Keratinocyte (primary cell): ENCODE results near the gene DCUN1D2. TPM values are rescaled to one million over a fixed set of nuclear protein-coding genes. Genes with fewer than 3 reads are reported as not detected.

ENCODE experiments used
- DNase-seq: peaks from one replicate; pipeline ENCODE4 v3.0.0-alpha.2; 2011; ENCODE audit warnings: low read depth, missing footprints, low spot score
- FAIRE-seq: peaks from 2 replicates; lab custom pipeline; 2011; peaks lifted over from hg19 to GRCh38; lab: Jason Lieb, UNC
- H2AFZ ChIP-seq: 2 replicates; pipeline ENCODE4 v1.6.0; 2012; ENCODE audit warnings: low read length, control low read depth, inconsistent platforms; ENCODE audit not compliant: control insufficient read depth
- H3K27ac ChIP-seq: 2 replicates; pipeline ENCODE4 v1.5.1; 2011; ENCODE audit warnings: low read length; ENCODE audit not compliant: control insufficient read depth, insufficient read depth
- H3K27me3 ChIP-seq: 3 replicates; pipeline ENCODE4 v1.6.0; 2011; ENCODE audit warnings: low read length; ENCODE audit not compliant: control insufficient read depth, insufficient read depth; ENCODE audit errors: extremely low read depth
- H3K36me3 ChIP-seq, 2 experiments: 2 replicates in 1 of 2; 3 replicates in 1 of 2; pipeline ENCODE4 v1.5.1; 2011; ENCODE audit warnings: low read length in 2 of 2, mild to moderate bottlenecking in 1 of 2; ENCODE audit not compliant: control insufficient read depth in 2 of 2, insufficient read depth in 2 of 2; ENCODE audit errors: extremely low read depth in 1 of 2
- H3K4me1 ChIP-seq: 3 replicates; pipeline ENCODE4 v1.5.1; 2011; ENCODE audit warnings: low read length; ENCODE audit not compliant: control insufficient read depth, insufficient read depth; ENCODE audit errors: extremely low read depth
- H3K4me2 ChIP-seq: 3 replicates; pipeline ENCODE4 v1.6.0; 2011; ENCODE audit warnings: low read depth, low read length; ENCODE audit not compliant: control insufficient read depth, insufficient read depth; ENCODE audit errors: extremely low read depth
- H3K4me3 ChIP-seq, 3 experiments: fragments of 200-600 bp in 1 of 3; sonication (generic) in 1 of 3; 2 replicates in 2 of 3; 3 replicates in 1 of 3; pipeline ENCODE4 v1.5.1; 2011 to 2016; ENCODE audit warnings: low read length in 3 of 3, mild to moderate bottlenecking in 3 of 3, control low read depth in 2 of 3, inconsistent platforms in 1 of 3, low read depth in 1 of 3, mixed read lengths in 1 of 3, mixed run types in 1 of 3, moderate library complexity in 1 of 3; ENCODE audit not compliant: control insufficient read depth in 2 of 3, insufficient read depth in 2 of 3; ENCODE audit errors: extremely low read depth in 1 of 3
- H3K79me2 ChIP-seq: 2 replicates; pipeline ENCODE4 v1.6.0; 2012; ENCODE audit warnings: low read length; ENCODE audit not compliant: control insufficient read depth, insufficient read depth
- H3K9ac ChIP-seq: 3 replicates; pipeline ENCODE4 v1.6.0; 2011; ENCODE audit warnings: low read length; ENCODE audit not compliant: control insufficient read depth, insufficient read depth; ENCODE audit errors: extremely low read depth
- H3K9me1 ChIP-seq: 3 replicates; pipeline ENCODE4 v1.6.0; 2011; ENCODE audit warnings: low read length; ENCODE audit not compliant: control insufficient read depth, insufficient read depth; ENCODE audit errors: extremely low read depth
- H3K9me3 ChIP-seq: 2 replicates; pipeline ENCODE4 v1.5.1; 2012; ENCODE audit warnings: low read depth, low read length; ENCODE audit not compliant: control insufficient read depth
- H4K20me1 ChIP-seq: 3 replicates; pipeline ENCODE4 v1.6.0; 2011; ENCODE audit warnings: low read length; ENCODE audit not compliant: control insufficient read depth, insufficient read depth; ENCODE audit errors: extremely low read depth
- CTCF ChIP-seq, 3 experiments: IDR thresholded peaks in 1 of 3; conservative IDR thresholded peaks in 1 of 3; optimal IDR thresholded peaks in 1 of 3; 2 replicates in 2 of 3; 3 replicates in 1 of 3; pipeline versions ENCODE3 to v1.5.1; 2011; ENCODE audit warnings: low read length in 3 of 3, mild to moderate bottlenecking in 3 of 3, moderate library complexity in 2 of 3, control low read depth in 1 of 3, inconsistent platforms in 1 of 3; ENCODE audit not compliant: insufficient read depth in 2 of 3; ENCODE audit errors: extremely low read depth in 1 of 3
- EZH2 ChIP-seq: IDR thresholded peaks from one replicate; pipeline ENCODE4 v1.6.1; 2012; ENCODE audit warnings: inconsistent platforms, mild to moderate bottlenecking, low read length, moderate library complexity
- dilution Hi-C: fragments of 300-500 bp; cut with MboI; formaldehyde crosslinking; loops from one replicate; pipeline ENCODE4 v1.7.0; 2020; ENCODE audit warnings: low sequenced_read_pairs; ENCODE audit not compliant: extremely low pct_ligation_motif_present
- polyA plus RNA-seq, 5 experiments: library from polyadenylated mRNA; depleted of rRNA in 3 of 5; stranded (reverse) in 3 of 5; stranded (forward) in 1 of 5; unstranded in 1 of 5; fragments of >200 nt; gene quantifications; 1 replicate in 1 of 5; 2 replicates in 3 of 5; 3 replicates in 1 of 5; pipeline versions ENCODE4 v1.2.1 to v1.2.3, GENCODE V29; 2011 to 2012; ENCODE audit warnings: missing spikeins in 2 of 5, low read depth in 1 of 5, low replicate concordance in 1 of 5

DCUN1D2 gene
- polyA plus RNA-seq, 1 donor (not counting 4 experiments of a cell fraction or from before 2014, with no cell fraction given), result 9.1 TPM

- dilution Hi-C loops, result no loop called here
- H4K20me1 ChIP-seq, result no peaks in the 10 kb centered on the region
- no peaks in the 10 kb centered on the region for H3K79me2 ChIP-seq
- H3K9me1 ChIP-seq, result no peaks in the 10 kb centered on the region
- no peaks in the 10 kb centered on the region for H3K27me3 ChIP-seq
- H3K4me3 ChIP-seq, result no peak overlapping the region
- TF ChIP-seq EZH2 (no peak), CTCF (optimal IDR thresholded peaks at IDR 0.05 in 1 of 3, IDR thresholded peaks at IDR 0.05 in 1 of 3, conservative IDR thresholded peaks at IDR 0.05 in 1 of 3; ENCODE audit: extremely low read depth in 1 of 3, insufficient read depth in 2 of 3, low read length in 3 of 3) (no peak)
- no peak overlapping the region for H3K27ac ChIP-seq
- FAIRE-seq (no peak), DNase-seq (no peak)
- no peaks in the 10 kb centered on the region for H3K4me1 ChIP-seq
- no peak overlapping the region for H3K4me2 ChIP-seq
- H3K9me3 ChIP-seq, result no peaks in the 10 kb centered on the region
- no peak overlapping the region for H3K9ac ChIP-seq
- H2AFZ ChIP-seq, result no peak overlapping the region
- peaks cover 2 to 8% of the 10 kb centered on the region in 2 experiments for H3K36me3 ChIP-seq
Measured at GRCh38 chr13:113465300-113465699, 25.2 kb downstream of the DCUN1D2 start.

- peaks cover 2 to 12% of the 10 kb centered on the region in 2 experiments for H3K36me3 ChIP-seq
- no peak overlapping the region for H3K4me3 ChIP-seq
- H3K4me2 ChIP-seq, result no peak overlapping the region
- FAIRE-seq, result no peak
- TF ChIP-seq CTCF (optimal IDR thresholded peaks at IDR 0.05 in 1 of 3, IDR thresholded peaks at IDR 0.05 in 1 of 3, conservative IDR thresholded peaks at IDR 0.05 in 1 of 3; ENCODE audit: extremely low read depth in 1 of 3, insufficient read depth in 2 of 3, low read length in 3 of 3), result no peak
- no peak for TF ChIP-seq EZH2
- no peak overlapping the region for H3K27ac ChIP-seq
- H3K9ac ChIP-seq, result no peak overlapping the region
- H2AFZ ChIP-seq, result no peak overlapping the region
- no peaks in the 10 kb centered on the region for H3K79me2 ChIP-seq
- DNase-seq, result no peak
- dilution Hi-C loops, result no loop called here
- no peaks in the 10 kb centered on the region for H3K4me1 ChIP-seq
- H3K9me3 ChIP-seq, result no peaks in the 10 kb centered on the region
- no peaks in the 10 kb centered on the region for H4K20me1 ChIP-seq
- H3K9me1 ChIP-seq, result no peaks in the 10 kb centered on the region
- no peaks in the 10 kb centered on the region for H3K27me3 ChIP-seq
Measured at GRCh38 chr13:113464476-113464875, 26.0 kb downstream of the DCUN1D2 start.
